NCI-H748 treated with DMSO at 0.1 percent for 48 hours (cell line): Measurements from ENCODE around the gene C10orf90.

Experiments
- DNase-seq: peaks from one replicate; lab custom pipeline; 2025; lab: John Stamatoyannopoulos, UW

Gene C10orf90

GRCh38 chr10:126425032-126425431, 245.5 kb downstream of the C10orf90 start:
- DNase-seq: no peak

- no peak for DNase-seq
Measured at GRCh38 chr10:126423732-126424491, 246.6 kb downstream of the C10orf90 start.

GRCh38 chr10:126422567-126422966, 247.9 kb downstream of the C10orf90 start:
- DNase-seq: no peak

- DNase-seq: no peak
Measured at GRCh38 chr10:126421756-126422256, 248.7 kb downstream of the C10orf90 start.

- DNase-seq: no peak
Measured at GRCh38 chr10:126420567-126421300, 249.8 kb downstream of the C10orf90 start.

GRCh38 chr10:126417220-126417825, 253.2 kb downstream of the C10orf90 start:
- no peak for DNase-seq

- no peak for DNase-seq
Measured at GRCh38 chr10:126409821-126410220, 260.7 kb downstream of the C10orf90 start.

GRCh38 chr10:126408953-126409641, 261.4 kb downstream of the C10orf90 start:
- no peak for DNase-seq

GRCh38 chr10:126407831-126408230, 262.7 kb downstream of the C10orf90 start:
- no peak for DNase-seq

- no peak for DNase-seq
Measured at GRCh38 chr10:126405239-126405775, 265.2 kb downstream of the C10orf90 start.

- no peak for DNase-seq
Measured at GRCh38 chr10:126402721-126403695, 267.5 kb downstream of the C10orf90 start.

GRCh38 chr10:126400641-126401040, 269.9 kb downstream of the C10orf90 start:
- no peak for DNase-seq

- no peak for DNase-seq
Measured at GRCh38 chr10:126398924-126399323, 271.6 kb downstream of the C10orf90 start.

GRCh38 chr10:126398383-126398743, 272.1 kb downstream of the C10orf90 start:
- no peak for DNase-seq

- no peak for DNase-seq
Measured at GRCh38 chr10:126397640-126398382, 272.7 kb downstream of the C10orf90 start.

GRCh38 chr10:126397156-126397555, 273.3 kb downstream of the C10orf90 start:
- no peak for DNase-seq

GRCh38 chr10:126394948-126395347, 275.5 kb downstream of the C10orf90 start:
- no peak for DNase-seq

GRCh38 chr10:126393076-126393475, 277.4 kb downstream of the C10orf90 start:
- no peak for DNase-seq

GRCh38 chr10:126392469-126392868, 278.0 kb downstream of the C10orf90 start:
- no peak for DNase-seq

GRCh38 chr10:126392068-126392467, 278.4 kb downstream of the C10orf90 start:
- no peak for DNase-seq
